Fibroblast of peridontal ligament (primary cell): Measurements from ENCODE around the gene ARFGAP2.

Source experiments
- DNase-seq: peaks from one replicate; pipeline ENCODE4 v3.0.0-alpha.2; 2010; ENCODE audit errors: extremely low read depth

ARFGAP2 gene

DNA sequence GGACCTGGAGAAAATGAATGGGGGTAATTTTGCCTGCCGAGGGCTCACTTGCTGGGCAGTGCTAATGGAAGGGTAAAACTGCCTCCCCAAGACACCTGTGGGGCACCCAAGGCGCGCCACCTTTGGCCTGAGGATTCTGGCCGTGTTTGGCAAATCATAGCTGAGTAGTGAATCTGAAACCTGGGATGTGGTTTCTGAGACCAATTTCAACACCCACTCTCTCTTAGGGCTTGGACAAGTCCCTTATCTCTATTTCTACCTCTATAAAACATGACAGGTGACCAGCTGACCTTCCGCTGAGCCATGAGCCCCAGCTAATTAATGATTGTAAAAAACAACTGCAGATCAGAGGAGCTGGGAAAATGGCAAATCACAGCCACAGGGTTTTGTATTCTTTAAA, 11.0 kb upstream of the ARFGAP2 start:
- DNase-seq, result no peak

DNA sequence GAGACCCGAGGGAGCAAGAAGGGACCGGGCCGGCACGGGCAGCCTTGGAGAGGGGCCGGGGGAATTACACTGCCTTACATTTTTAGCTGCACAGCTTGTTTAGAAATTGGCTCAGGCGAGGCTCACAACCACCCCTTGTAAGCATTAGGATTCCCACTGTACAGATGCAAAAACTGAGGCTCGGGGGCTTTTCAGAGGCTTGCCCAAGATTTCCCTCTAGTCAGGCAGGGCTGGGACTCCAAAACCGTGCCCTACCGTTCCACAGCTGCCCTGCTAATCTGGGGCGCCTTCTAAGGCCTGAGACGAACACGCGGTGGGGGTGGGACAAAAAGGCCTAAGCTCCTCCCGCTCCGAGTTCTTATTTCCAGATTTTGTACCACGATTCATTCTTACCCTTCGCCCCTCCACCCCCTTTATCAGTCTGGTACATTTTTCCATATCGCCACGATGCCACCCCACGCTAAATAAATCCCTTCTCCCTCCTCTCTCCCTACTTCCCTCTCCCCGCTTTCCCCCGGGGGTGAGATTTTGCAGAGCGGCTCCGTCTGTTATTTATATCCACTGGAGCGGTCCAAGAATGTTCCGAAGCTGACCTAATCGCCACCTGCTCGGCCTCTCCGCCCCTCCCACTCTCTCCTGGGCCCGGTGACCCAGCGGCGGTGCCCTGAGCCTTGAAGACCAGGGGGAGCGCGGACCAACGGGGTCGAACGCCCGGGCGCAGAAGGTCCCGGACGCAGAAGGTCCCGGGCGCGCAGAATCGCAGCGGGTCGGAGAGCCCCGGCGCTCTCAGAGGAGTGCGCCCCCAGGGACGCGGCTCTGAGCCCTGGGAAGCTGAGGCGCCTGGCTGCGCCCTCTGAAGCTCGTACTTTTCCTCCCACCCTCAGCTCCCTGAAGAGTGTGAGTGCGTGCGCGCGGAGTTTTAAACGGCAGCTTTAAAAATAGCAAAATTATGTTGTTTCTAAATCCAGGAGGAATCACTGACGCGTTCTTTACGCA, 10.3 kb upstream of the ARFGAP2 start:
- DNase-seq, result peak; percentile 60

DNA sequence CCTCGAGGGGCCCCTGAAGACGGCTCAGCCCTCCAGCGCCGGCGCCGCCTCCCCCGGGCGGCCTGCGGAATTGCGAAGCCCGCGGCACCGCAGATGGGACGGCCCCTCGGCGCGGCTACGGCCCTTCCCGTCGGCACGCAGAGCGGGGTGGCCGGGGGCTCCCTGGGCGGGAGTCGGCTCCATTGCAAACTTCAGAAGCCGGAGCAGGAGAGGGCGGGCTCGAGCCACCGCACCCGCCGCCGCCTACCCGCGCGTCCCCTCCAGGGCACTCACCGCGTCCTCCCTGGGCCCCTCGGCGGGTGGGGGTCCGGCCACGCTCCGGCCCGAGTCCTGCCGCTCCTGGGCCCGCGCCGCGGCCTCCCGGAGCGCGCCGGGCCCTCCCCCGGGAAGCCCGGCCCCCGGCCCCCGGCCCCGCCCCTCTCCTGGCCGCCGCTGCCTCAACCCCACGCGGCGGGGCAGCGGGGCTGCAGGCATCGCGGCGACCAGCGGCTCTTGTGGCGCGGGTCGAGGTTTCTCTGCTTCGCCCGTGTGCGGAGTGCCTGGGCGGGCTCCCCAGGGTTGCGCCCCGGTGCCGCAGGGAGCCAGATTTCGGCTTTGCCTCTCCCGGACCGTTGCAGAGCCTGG, 9.5 kb upstream of the ARFGAP2 start, which contains the start of gene PACSIN3:
PACSIN3 (minus strand) TSS at position 359 of the 624 bp plus-strand sequence. CDS start 3,707 bp downstream, outside the sequence.
- no peak for DNase-seq

DNA sequence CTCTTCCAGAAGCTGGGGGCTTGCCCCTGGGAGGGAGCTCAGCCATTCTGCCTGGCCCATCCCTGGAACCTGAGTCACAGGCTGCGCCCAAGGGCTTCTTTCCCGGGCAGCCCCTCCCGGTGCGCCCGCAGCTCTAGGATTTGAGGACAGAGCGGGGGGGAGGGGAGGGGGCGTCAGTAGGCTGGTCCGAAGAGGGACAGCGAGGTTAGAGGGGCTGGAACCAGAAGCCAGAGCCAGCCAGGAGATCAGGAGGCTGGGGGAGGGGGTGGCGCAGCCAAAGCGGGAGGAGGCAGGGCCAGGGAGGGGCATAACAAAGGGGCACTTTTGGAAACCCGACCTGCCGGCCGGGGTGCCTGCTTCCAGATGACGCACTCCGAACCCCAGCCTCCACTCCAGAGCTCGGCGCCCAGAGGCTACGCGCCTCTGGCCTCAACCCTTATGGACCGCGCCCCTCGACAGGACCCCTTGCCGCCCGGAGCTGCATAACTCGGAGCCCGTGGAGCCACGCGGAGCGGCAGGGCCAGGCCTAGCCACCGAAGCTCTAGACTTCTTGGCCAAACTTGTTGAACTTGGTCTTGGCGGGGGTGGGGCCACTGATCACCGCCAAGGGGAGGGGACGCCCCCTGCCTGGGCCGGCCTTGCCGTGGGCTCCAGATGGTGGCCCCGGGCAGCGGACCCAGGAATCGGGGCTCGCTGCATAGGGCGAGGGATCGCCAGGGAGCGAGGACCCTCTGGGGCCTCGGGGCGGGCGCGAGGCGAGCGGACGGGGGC, 8.8 kb upstream of the ARFGAP2 start:
- DNase-seq, result peak; percentile 56

DNA sequence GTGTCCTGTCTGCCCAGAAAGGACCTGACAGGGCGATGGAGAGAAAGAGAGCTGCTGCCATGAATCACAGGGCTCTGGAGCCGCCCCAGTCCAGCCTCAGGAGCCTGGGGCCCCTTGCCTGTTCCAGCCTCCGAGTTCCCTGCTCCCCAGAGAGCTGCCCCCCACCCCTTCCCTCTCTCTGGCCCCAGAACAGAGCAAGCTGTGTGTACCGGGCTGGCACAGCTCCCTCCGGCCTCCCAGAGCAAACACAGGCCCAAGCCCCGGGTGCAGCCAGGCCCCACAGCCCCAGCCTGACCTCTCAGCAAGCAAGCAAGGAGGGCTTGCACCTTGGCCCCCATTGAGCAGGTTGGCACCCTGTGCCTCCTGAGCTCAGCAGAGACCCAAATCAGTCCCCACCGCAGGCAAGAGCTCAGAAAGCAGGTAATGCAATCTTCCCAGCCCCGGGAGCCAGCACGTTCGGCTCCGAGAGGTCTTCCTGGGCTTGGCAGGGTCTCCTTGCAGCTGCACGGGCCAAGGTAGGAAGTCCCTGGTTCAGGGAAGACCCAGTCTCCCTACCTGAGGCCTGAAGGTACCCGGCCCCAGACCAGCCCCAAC, 8.1 kb upstream of the ARFGAP2 start:
- no peak for DNase-seq

DNA sequence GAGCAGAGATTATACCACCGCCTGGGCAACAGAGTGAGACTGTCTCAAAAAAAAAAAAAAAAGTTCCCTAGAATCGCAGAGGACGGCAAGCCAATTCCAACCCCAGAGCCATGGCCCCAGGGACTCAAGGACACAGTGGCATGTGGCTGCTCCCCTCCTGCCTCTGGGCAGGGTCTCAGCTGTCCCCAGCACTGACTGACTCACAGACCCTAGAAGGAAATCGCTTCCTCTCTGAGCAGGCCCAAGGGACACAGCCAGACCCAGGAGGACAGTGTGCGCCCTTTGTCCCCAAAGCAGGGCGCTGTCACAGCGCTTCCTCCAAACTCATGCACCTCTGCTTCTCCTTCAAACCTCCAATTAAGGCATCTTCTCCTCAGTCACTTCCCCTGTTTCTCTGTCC, 7.3 kb upstream of the ARFGAP2 start:
- DNase-seq, result no peak

DNA sequence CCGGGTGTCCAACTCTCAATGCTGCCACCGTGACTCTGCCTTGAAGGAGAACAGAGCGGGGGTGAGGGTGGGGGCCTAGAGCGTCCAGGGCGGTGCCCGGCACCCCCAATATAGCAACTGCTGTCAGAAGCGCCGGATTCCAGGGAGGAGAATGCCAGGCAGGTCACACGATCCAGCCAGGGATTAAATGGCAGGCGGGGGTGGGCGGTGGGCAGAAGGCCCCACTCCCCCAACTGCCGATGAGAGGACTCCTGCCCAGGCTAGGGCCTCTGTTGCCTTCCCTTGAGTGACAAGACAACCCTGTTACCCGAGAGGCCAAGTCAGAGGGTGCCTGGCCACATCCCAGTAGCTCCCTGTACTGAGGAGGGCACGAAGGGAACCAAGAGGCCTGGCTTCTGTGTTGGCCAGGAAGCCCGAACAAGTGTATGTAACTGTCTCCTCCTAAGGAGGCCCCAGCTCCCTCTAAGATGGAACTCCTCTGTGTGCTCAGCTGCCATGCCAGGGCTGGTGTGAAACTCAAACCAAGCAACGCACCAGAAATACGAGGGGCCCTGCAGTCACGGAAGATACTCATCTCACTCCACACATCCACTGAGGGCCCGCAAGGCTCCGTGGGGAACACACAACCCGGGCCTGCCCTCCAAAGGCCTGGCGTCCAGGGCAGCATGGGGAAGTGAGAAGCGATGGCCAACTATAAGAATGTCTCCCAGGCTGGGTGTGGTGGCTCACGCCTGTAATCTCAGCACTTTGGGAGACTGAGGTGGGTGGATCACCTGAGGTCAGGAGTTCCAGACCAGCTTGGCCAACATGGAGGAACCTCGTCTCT, 6.6 kb upstream of the ARFGAP2 start:
- no peak for DNase-seq

DNA sequence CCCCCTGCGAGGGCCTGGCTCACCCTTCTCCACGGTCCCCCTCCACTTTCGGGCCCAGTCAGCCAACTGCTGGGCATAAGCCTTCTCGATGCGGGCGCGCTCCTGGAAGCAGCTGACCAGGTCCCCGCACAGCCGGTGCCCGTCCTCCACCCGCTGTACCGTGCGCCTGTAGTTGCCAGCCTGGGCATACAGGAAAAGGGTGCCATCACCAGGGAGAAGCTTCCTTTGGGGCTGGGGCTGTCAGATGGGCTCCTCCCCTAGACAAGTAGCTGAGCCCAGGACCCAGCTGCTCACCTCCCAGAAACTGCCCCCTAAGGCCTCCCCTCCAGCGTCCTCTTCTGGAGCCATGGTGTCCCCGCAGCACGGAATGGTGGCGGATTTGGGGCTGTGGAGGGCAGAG, 5.7 kb upstream of the ARFGAP2 start:
- DNase-seq, result no peak

DNA sequence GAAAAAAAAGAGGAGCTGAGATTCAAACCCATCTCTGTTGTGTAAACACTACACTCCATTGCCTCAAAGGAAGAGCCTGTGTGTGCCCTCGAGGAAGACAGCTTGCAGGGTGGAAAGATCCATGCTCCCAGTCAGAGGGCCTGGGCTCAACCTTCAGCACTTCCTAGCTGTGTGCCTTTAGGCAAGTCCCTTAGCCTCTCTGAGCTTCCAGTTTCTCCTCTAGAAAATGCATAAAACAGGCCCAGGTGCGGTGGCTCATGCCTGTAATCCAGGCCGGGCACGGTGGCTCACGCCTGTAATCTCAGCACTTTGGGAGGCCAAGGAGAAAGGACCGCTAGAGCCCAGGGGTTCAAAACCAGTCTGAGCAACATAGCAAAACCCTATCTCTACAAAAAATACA, 4.6 kb upstream of the ARFGAP2 start:
- DNase-seq, result no peak

DNA sequence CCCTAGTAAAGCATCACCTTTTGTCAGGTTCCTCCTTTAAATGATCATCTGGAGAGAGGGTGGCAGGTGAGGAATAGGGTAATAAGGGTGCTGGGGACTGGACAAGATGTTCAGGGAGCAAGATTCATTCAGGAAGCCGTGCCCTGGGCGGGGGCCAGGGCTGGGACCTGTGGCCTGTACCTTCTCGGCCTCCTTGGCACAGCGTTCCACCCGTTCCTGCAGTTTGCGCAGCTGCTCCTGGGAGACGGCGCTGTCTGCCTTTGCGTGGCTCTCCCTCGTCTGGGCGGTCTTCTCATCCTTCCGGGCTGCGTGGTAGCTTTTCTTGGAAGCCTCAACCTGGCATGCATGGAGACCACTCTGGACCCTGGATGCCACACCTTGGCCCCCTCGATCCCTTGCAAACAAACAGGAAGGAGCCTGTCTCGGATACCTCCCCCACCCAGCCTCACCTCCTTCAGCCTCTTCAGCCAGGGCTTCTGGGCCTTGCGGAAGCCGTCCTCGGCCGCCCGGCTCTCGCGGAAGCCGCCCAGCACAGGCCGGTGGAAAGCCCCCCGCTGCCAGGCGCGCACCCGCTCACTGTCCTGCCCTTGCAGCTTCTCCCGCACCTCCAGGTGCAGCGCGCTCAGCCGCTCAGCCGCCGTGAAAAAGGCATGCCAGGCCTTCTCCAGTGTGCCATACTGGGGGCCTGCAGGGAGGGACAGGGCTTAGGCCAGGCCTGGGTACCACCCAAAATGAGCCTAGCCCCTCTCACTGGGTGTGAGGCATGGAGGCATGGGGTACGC, 3.5 kb upstream of the ARFGAP2 start:
- no peak for DNase-seq

DNA sequence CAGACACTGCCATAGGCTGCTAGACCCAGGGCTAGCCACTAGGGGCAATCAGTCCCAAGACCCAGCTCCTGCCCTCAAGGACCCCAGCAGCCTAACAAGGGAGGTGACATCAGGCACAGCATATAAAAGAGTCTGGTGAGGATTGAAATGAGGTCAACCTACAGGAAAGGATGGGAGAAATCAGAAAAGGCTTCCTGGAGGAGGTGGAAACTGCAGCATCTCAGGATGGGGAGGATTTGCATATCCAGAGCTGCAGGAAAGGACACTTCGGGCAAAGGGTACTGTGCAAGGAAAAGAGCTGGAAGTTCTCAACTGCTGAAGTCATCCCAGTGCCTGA, 2.9 kb upstream of the ARFGAP2 start:
- DNase-seq, result no peak

DNA sequence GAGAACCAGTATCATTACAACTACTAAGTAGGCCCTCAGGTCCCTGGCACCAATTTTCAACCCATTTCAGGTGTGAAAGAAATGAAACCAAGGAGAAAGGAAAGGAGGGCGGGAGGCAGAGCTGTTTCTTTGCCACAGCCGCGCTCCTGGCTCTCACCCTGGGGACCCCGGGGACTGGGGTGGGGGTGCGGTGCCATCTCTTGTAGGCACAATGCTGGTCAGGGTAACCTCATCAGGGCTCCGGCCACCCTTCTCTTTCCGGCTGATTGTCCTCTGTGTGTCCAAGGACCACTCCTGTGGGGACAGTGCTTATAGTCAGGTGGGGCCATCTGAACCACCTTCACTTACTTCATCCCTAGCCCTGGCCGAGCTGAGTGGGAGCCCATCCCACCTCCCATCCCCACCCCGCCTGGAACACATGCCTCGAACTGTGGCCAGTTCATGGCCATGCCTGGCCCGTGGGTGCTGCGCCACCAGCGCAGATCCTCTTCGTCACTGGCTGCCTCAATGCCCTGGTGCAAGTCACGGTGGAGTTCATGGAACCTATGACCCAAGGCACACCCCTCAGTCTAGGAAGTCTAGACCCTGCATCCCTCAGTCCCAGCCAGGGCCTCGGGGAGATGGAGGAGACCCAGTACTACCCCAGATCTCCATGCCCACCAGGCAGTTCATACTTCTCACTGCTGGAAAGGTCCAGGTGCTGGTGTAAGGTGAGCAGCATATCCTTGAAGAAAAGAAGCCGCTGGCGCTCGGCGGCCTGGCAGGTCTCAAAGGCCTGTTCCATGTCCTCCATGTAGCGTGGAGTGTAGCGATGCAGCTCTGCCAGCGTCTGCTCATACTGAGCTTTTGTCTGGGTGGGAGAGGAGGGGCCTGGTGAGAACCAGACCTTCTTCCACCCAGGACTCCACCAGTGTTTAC, 2.3 kb upstream of the ARFGAP2 start:
- DNase-seq, result no peak

DNA sequence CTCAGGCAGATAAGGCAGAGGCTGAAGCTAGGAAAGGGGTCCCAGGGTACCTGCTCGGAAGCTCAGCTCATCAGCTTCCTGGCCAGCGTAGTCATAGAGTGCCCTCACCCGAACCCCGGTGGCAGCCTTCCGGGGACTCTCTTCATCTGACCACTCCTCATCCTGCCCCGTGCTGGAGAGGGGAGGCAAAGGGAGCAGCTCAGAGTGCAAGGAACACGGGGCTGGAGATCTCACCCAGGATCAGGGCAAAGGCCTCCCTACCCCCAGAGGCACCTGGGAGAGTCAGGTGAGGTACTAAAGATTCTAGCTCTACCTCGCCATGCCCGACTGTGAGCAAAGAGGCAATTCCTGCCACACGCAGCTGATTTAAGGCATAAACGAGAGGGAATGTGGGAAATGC, 1.6 kb upstream of the ARFGAP2 start:
- no peak for DNase-seq

DNA sequence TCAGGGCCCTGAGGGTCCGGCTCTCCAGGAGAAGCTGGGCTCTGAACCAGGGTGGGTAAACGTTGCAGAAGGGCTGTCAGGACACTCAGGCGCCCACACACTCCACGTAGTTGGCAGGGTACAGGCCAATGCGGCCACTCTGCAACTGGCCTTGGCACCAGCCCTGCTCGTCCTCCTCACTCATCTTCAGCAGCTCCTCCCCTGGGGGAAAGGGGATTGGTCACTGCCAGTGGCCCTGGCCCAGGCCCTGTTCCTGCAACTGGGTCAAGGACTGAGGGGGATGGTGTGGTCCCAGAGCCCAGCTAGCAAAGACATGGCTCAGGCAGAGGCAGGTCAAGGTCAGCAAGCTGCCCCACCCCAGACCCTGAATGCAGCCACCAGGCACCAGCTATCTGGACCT, 1.2 kb upstream of the ARFGAP2 start:
- DNase-seq, result no peak

DNA sequence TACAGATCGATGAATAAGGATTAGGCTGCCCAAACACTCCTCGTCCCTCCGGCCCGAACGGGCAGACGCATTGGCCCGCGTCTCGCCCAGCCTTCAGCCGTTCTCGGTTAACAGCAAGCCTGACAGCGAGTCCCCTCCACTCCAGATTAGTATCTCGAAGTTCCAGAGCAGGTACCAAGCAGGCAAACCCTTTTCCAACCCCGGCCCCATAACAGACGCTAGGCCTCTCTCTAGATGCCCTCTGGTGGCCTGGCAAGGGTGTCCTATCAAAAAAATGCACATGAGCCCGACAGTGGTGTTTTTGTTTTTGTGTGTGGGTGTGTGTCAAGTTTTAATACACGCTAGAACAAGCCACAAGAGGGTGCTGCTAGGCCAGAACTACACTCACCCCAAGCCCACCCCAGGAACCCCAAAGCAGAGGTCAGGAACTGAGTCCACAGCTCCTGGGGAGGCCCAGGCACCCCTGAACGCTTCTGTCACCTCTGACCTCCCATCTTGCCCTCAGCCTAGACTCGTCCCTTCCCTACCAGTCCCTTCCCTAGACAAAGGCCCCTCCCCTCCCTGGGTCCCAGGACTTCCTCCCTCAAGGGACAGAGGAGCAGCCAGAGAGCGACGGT, 658 bp upstream of the ARFGAP2 start:
- peak; percentile 82 for DNase-seq

DNA sequence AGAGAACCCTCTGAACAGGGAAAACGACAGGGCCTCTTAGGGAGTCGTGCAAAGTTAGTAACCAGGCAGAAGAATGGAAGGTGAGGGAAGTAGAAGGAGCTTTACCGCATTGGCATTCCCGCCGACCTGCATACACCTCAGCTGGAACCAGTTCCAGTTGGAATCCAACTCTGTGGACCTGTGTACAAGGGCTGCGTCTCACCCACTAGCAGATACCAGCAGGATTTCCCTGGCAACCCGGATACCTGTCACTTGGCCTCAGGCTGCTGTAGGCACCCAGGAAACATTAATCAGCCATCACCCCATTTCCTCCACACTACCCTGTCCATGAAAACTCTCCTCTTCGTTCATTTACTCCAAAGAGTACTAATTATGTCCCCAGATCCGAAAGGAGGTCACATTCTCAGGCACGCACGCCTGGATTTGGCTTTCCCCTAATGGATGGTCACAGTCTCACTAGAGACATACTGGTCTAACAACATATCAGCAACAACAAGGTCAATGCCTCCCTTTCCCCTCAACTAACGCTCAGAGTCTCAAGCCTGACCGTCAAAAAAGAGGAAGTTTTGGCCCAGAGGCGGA, 842 bp downstream of the ARFGAP2 start:
- no peak for DNase-seq

DNA sequence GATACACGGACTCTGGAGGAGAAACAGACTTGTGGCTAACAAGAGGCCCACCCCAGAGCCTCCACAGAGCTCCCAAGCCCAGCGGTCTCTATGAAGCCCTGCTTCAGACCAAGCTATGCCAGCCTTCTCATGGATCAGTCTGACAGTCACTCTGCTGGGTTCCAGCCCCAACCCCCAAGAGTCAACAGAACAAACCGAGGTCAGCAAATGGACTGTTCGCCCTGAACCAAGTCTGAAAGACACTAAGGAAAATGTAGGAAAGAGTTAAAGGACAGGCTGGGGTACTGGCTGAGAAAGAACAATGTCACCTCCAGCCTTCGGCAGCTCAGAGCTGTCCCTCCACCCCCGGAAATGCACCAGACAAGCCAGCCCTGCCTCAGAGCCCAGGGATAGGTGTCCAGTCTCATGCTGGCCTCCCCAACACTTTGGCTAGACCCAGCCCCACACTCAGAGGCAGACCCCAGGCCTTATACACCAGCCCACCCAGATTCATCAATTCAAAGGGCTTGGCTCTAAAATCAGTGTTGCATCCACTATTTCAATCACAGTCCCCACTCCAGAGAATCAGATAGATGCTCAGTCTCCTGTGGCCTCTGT, 3.8 kb downstream of the ARFGAP2 start:
- DNase-seq, result no peak

DNA sequence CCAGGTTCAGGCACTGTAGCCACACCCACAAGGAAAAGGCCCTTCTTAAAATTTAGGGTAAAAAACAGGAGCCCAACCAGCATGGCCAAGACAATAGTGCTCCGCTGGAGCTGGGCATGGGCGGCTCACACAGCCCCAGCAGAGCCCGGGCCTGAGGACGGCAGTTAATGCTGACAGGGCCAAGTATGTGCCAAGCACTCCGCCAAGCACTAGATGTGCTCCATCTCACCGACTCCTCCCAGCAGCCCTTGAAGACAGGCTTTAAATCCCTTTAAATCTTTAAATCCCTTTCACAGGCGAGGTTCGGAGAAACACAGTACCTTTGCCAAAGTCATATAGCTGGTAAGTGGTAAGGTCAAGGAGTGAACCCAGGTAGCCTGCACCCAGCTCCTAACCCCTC, 4.8 kb downstream of the ARFGAP2 start:
- no peak for DNase-seq
